Measurements from ENCODE around the gene AHI1. TPM values are rescaled to one million over a fixed set of nuclear protein-coding genes. Genes with fewer than 3 reads are reported as not detected.

AHI1 gene
- total and polyA plus RNA-seq, 10 of the 15 experiments (the other 5 are each of a cell fraction or from before 2014, with no cell fraction given), result 3.2 to 9.5 (median 4.6) TPM

- POLR2A ChIA-PET, result no interaction called here
- Histone ChIP-seq H3K36me3 (ENCODE audit: control insufficient read depth in 2 of 2, insufficient read depth in 2 of 2, low read length in 1 of 2) (no peaks in the 10 kb centered on the region), H2AFZ (ENCODE audit: control insufficient read depth, low read depth, low read length) (no peak overlapping the region), H3K27me3 (replicated peaks in 1 of 2; ENCODE audit: control insufficient read depth in 2 of 2, insufficient read depth in 2 of 2, low read length in 1 of 2) (no peaks in the 10 kb centered on the region), H3K9ac (ENCODE audit: control insufficient read depth, insufficient read depth, low read length) (no peak overlapping the region), H4K20me1 (ENCODE audit: control insufficient read depth, insufficient read depth) (no peaks in the 10 kb centered on the region), H3K4me2 (ENCODE audit: control insufficient read depth, insufficient read depth) (no peak overlapping the region), H3K79me2 (ENCODE audit: control insufficient read depth, insufficient read depth, low read length) (no peaks in the 10 kb centered on the region), H3K9me3 (replicated peaks; ENCODE audit: control insufficient read depth, insufficient read depth, low read length) (peaks cover 3% of the 10 kb centered on the region; the same call in 2 of the 3 replicates), H3K27ac (ENCODE audit: control insufficient read depth, insufficient read depth) (no peak overlapping the region), H3K4me3 (no peak overlapping the region), H3K4me1 (ENCODE audit: control insufficient read depth, insufficient read depth, low read length) (peaks cover 30% of the 10 kb centered on the region)
- intact Hi-C loops (cut with micrococcal nuclease; ENCODE audit: unreplicated experiment), result no loop called here
- CTCF ChIA-PET, result interaction anchor here (0.6 to 1.7 kb wide), 3 partner anchors 86 to 163 kb away, joined by 3 to 5 read pairs (median 3); no protein-coding TSS in a partner anchor
- SMC1A ChIA-PET (ENCODE audit: uncharacterized antibody, unreplicated experiment), result interaction anchor here (0.6 to 3.6 kb wide), 5 partner anchors 10 to 181 kb away, joined by 3 to 23 read pairs (median 3); no protein-coding TSS in a partner anchor
- no peak for DNase-seq (ENCODE audit: low read depth, low spot score)
- in situ Hi-C loops (cut with MboI), result no loop called here
- no peak for ATAC-seq
- TF ChIP-seq MEF2A (IDR thresholded peaks at IDR 0.05; ENCODE audit: insufficient read depth, low read depth, low read length), result no peak
- no peak for TF ChIP-seq CREB1 (IDR thresholded peaks at IDR 0.05; ENCODE audit: low read depth)
- FAIRE-seq, result no peak
- RAD21 ChIA-PET (ENCODE audit: unreplicated experiment), result no interaction called here
- BruUV-seq (replicated peaks), result no TSS peak
- 97% methylated on average over 4 of the region's 4 CpGs for WGBS (ENCODE audit: insufficient coverage, insufficient replicate concordance, low lambda C conversion rate, missing lambda C conversion rate)
These were observed 171.7 kb downstream of the AHI1 start for GRCh38 chr6:135325624-135326424.

DNA sequence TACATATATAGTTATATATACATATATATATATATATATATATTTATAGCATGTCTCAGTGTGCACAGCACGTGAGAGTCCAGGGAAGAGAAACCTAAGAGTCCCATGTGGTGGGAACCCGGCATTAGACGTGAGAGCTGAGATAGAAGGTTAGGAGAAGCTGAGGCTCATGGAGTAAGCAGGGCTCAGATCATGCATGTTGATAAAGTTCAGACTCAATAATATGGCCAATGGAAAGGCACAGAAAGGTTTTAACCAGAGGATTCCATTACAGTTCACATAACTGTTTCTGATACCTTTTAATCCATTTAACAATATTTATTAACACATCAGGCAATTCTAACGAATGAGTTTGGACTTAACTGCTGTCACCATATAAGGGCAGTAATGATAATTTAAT lies 173.0 kb downstream of the AHI1 start:
- RAD21 ChIA-PET (ENCODE audit: unreplicated experiment), result no interaction called here
- H3K79me2 ChIP-seq (ENCODE audit: control insufficient read depth, insufficient read depth, low read length), result no peaks in the 10 kb centered on the region
- WGBS (ENCODE audit: insufficient coverage, insufficient replicate concordance, low lambda C conversion rate, missing lambda C conversion rate), result 87% methylated on average over 4 of the region's 4 CpGs
- TF ChIP-seq ZBTB4 (CRISPR knock-in tag; IDR thresholded peaks at IDR 0.05), result no peak
- no peak for TF ChIP-seq BACH1 (IDR thresholded peaks at IDR 0.05; ENCODE audit: borderline replicate concordance)
- TF ChIP-seq PML (IDR thresholded peaks at IDR 0.05; ENCODE audit: low read length), result no peak
- TF ChIP-seq POU2F2 (IDR thresholded peaks at IDR 0.05; ENCODE audit: borderline replicate concordance, low read depth, low read length), result no peak
- TF ChIP-seq HCFC1 (IDR thresholded peaks at IDR 0.05; ENCODE audit: low read length), result no peak
- no peak for TF ChIP-seq ZBED1 (IDR thresholded peaks at IDR 0.05; ENCODE audit: borderline replicate concordance)

More for the DNA sequence above, 173.0 kb downstream of the AHI1 start:
- no TSS peak for BruUV-seq (replicated peaks)
- intact Hi-C loops (cut with micrococcal nuclease; ENCODE audit: unreplicated experiment), result no loop called here
- in situ Hi-C loops (cut with MboI), result no loop called here
- H3K36me3 ChIP-seq (ENCODE audit: control insufficient read depth in 2 of 2, insufficient read depth in 2 of 2, low read length in 1 of 2), result no peaks in the 10 kb centered on the region
- H3K4me3 ChIP-seq, result no peak overlapping the region
- no peak overlapping the region for H3K4me2 ChIP-seq (ENCODE audit: control insufficient read depth, insufficient read depth)
- no peak overlapping the region for H3K9ac ChIP-seq (ENCODE audit: control insufficient read depth, insufficient read depth, low read length)
- peaks cover 3% of the 10 kb centered on the region; the same call in 2 of the 3 replicates for H3K9me3 ChIP-seq (replicated peaks; ENCODE audit: control insufficient read depth, insufficient read depth, low read length)
- no peaks in the 10 kb centered on the region for H4K20me1 ChIP-seq (ENCODE audit: control insufficient read depth, insufficient read depth)
- DNase-seq (ENCODE audit: low read depth, low spot score) (no peak), FAIRE-seq (no peak), ATAC-seq (no peak)
- no peaks in the 10 kb centered on the region for H3K27me3 ChIP-seq (replicated peaks in 1 of 2; ENCODE audit: control insufficient read depth in 2 of 2, insufficient read depth in 2 of 2, low read length in 1 of 2)
- POLR2A ChIA-PET, result interaction anchor here (0.7 to 1.0 kb wide), 2 partner anchors 9 to 103 kb away, joined by 3 read pairs; no protein-coding TSS in a partner anchor
- no peak overlapping the region for H2AFZ ChIP-seq (ENCODE audit: control insufficient read depth, low read depth, low read length)
- SMC1A ChIA-PET (ENCODE audit: uncharacterized antibody, unreplicated experiment), result interaction anchor here (0.6 to 3.6 kb wide), 3 partner anchors 11 to 180 kb away, joined by 3 to 23 read pairs (median 5); no protein-coding TSS in a partner anchor
- H3K27ac ChIP-seq (ENCODE audit: control insufficient read depth, insufficient read depth), result no peak overlapping the region
- CTCF ChIA-PET, result no interaction called here
- H3K4me1 ChIP-seq (ENCODE audit: control insufficient read depth, insufficient read depth, low read length), result peaks cover 24% of the 10 kb centered on the region

Measured in GM12878 (cell line).